Measurements from ENCODE around the gene GGPS1.
A peak's percentile ranks its signal among the peaks of the same experiment; 100 is the strongest.
"Not testable (repeated sequence)": the region's sequence is repeated elsewhere in the genome, so short reads cannot be mapped to it uniquely, and the experiment has no call there.

GGPS1 gene

GRCh38 chr1:235328271-235329138 is at the start of gene GGPS1:
TSS of gene GGPS1 (plus strand) at chr1:235328570. CDS start at chr1:235335265, 6,695 bp downstream.
- peak; percentile 96 to 99 (median 98) for DNase-seq (ENCODE audit: low read depth in 4 of 4, low spot score in 1 of 4)

- no peak for DNase-seq (ENCODE audit: low read depth in 4 of 4, low spot score in 1 of 4)
Measured at GRCh38 chr1:235278915-235279292, 49.5 kb upstream of the GGPS1 start.

- DNase-seq (ENCODE audit: low read depth in 4 of 4, low spot score in 1 of 4), result no peak
Measured at GRCh38 chr1:235279694-235280093, 48.7 kb upstream of the GGPS1 start.

GRCh38 chr1:235280467-235280866 is 47.9 kb upstream of the GGPS1 start:
- no peak for DNase-seq (ENCODE audit: low read depth in 4 of 4, low spot score in 1 of 4)

- DNase-seq (ENCODE audit: low read depth in 4 of 4, low spot score in 1 of 4), result not testable (repeated sequence)
Measured at GRCh38 chr1:235283636-235284035, 44.7 kb upstream of the GGPS1 start.

DNA sequence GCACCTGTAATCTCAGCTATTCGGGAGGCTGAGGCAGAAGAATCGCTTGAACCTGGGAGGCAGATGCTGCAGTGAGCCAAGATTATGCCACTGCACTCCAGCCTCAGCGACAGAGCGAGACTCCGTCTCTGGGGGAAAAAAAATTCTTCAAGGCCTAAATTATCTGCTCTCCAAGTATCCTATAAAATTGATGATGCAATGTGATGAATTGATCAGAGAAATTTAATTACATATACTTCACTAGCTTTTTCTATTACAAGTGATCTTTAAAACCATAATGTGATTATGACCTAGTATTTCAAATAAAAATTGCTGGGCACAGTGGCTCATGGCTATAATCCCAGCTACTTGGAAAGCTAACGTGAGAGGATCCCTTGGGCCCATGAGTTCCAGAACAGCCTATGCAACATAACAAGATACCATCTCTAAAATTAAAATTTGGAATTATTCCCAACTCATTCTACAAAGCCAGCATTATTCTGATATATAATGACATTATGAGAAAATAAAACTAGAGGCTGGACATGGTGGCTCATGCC is 44.1 kb upstream of the GGPS1 start:
- DNase-seq (ENCODE audit: low read depth in 4 of 4, low spot score in 1 of 4), result no peak

- DNase-seq (ENCODE audit: low read depth in 4 of 4, low spot score in 1 of 4), result no peak
Measured at GRCh38 chr1:235286667-235287066, 41.7 kb upstream of the GGPS1 start.

DNA sequence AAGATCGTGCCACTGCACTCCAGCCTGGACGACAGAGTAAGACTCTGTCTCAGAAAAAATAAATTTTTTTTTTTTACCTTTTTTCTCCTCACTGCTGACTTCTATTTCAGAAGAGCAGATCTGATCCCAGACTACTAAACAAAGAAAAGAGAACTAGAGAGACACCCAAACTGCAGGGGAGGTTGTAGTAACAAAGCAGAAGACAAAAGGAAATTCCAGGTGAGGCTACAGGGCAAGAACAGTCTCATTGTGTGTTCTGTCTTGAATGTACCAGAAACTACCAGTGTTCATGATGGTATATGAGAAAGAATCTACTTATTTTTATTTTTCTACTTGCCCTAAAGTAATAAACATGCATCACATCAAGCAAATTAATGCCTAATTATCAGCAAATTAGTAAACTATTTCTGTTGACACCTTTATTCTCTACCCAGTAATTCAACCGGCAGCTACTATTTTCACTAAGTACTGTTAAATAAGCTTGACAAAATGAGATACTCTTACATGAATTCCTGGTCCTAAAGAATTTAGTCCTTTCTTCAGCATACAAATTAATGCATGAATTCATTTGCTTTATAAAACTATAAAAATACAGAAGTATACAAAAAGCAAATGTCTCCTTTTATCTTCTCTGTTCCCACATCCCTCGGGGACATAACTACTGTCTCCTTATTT is 41.0 kb upstream of the GGPS1 start:
- no peak for DNase-seq (ENCODE audit: low read depth in 4 of 4, low spot score in 1 of 4)

- DNase-seq (ENCODE audit: low read depth in 4 of 4, low spot score in 1 of 4), result no peak
Measured at GRCh38 chr1:235289859-235290739, 38.3 kb upstream of the GGPS1 start.

DNA sequence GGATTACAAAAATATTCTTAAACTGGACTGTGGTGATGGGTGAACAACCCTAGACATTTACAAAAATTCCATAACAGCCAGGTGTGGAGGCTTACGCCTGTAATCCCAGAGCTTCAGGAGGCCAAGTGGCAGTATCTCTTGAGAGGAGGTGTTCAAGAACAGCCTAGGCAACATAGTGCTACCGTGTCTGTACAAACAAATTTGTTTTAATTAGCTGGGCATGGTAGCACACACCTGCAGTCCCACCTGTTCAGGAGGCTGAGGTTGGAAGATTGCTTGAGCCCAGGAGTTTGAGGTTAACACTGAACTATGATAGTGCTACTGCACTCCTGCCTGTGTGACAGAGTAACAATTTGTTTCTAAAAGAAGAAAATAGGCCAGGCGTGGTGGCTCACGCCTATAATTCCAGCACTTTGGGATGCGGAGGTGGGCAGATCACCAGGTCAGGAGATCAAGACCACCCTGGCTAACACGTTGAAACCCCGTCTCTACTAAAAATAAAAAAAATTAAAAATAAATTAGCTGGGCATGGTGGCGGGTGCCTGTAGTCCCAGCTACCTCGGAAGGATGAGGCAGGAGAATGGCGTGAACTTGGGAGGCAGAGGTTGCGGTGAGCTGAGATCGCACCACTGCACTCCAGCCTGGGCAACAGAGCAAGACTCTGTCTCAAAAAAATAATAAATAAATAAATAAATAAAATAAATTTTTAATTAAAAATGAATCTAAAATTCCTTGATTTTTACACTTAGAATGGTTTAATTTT is 37.4 kb upstream of the GGPS1 start:
- DNase-seq (ENCODE audit: low read depth in 4 of 4, low spot score in 1 of 4), result no peak

DNA sequence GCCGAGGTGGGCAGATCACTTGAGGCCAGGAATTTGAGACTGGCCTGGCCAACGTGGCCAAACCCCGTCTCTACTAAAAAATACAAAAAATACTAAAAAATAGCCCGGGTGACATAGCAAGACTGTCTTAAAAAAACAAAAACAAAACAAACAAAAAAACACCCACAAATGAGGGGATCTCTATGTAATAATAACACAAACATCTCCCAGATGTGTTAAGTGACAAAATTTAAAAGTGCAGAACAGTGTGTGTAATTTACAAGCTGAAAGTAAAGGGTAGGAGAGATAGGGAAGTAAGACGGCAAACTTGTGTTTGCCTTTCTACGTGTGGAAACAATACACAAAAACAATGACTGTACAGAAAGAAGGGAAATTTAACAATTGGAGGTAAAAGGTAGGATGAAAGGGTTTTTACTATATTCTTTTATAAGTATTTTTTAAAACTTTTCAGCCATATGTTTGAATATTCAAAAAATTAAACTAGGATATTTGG is 36.7 kb upstream of the GGPS1 start:
- no peak for DNase-seq (ENCODE audit: low read depth in 4 of 4, low spot score in 1 of 4)

DNA sequence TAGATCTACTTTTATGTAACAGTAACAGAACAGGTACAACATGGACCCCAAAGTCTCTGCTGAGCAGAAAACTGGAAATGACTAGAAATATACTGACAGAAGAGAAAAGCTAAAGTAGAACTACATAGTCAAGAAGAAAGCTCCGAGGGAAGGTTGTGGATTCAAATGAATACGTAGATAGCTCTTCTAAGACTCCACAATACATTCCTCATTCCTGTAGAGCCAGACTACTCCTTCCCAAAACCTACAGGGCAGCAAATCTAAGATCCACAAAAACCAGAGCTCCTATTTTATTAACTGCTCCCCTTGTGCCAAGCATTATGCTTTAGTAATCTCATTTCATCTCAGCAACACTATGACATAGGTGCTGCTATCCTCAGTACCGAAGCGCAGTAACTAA is 35.6 kb upstream of the GGPS1 start:
- no peak for DNase-seq (ENCODE audit: low read depth in 4 of 4, low spot score in 1 of 4)

- DNase-seq (ENCODE audit: low read depth in 4 of 4, low spot score in 1 of 4), result no peak
Measured at GRCh38 chr1:235293322-235293942, 34.9 kb upstream of the GGPS1 start.

GRCh38 chr1:235295902-235296350 is 32.4 kb upstream of the GGPS1 start:
- DNase-seq (ENCODE audit: low read depth in 4 of 4, low spot score in 1 of 4), result no peak

DNA sequence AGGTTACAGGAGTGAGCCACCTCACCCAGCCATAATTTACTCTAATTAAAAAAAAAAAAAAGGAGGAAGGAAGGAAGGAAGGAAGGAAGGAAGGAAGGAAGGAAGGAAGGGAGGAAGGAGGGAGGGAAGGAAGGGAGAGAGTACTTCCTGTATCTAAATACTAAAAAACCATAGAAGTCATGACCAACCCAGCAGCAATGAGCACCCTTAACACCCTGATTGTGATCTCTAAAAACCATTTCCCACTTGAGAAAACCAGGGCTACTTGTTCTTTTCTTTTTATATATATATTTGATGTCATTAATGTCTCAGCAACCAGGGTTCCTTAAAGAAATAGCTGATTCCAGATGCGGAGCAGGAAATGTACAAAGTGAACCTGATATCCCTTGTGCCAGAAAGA is 31.6 kb upstream of the GGPS1 start:
- no peak for DNase-seq (ENCODE audit: low read depth in 4 of 4, low spot score in 1 of 4)

GRCh38 chr1:235297579-235297978 is 30.8 kb upstream of the GGPS1 start:
- DNase-seq (ENCODE audit: low read depth in 4 of 4, low spot score in 1 of 4), result no peak

DNA sequence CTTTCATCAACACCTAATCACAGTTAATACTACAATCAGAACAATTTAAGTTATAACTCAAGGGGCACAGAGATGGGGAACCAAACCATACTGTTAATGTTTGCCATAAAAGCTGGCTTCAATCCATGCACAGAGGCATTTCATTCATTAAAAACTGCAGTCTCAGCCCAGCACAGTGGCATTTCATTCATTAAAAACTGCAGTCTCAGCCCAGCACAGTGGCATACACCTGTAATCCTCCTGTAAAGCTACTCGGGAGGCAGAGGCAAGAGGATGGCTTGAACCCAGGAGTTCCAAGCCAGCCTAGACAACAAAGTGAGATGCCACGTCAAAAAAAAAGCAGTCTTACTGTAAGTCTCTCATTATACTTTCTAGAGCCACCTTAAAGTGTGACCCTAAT is 29.6 kb upstream of the GGPS1 start:
- no peak for DNase-seq (ENCODE audit: low read depth in 4 of 4, low spot score in 1 of 4)

- DNase-seq (ENCODE audit: low read depth in 4 of 4, low spot score in 1 of 4), result no peak
Measured at GRCh38 chr1:235299169-235299858, 29.1 kb upstream of the GGPS1 start.

DNA sequence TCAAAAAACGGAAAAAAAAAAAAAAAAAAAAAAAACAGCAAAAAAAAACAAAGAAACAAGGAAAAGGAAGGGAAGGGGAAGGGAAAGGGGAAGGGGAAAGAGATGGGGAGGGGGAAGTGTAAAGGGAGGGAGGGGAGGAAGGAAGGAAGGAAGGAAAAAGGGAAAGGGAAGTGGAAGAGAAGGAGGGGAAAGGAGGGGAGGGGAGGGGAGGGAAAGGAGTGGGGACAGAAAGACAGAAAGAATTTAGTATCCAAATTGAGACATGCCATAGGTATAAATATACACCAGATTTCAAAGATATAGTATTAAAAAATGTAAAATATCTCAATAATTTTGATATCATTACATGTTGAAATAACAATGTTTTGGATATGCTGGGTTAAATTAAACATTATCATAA is 26.2 kb upstream of the GGPS1 start:
- no peak for DNase-seq (ENCODE audit: low read depth in 4 of 4, low spot score in 1 of 4)
